ENCODE data around the gene POLR2B.
"Not testable (repeated sequence)": the region's sequence is repeated elsewhere in the genome, so short reads cannot be mapped to it uniquely, and the experiment has no call there.

The POLR2B gene

GRCh38 chr4:56978750-56979303 lies at the start of gene POLR2B:
Gene POLR2B (plus strand): TSS chr4:56978896. CDS start chr4:56978986, 90 bp downstream.
- DNase-seq (ENCODE audit: low read depth in 2 of 2, low spot score in 1 of 2): peak; percentile 66 to 77

DNA sequence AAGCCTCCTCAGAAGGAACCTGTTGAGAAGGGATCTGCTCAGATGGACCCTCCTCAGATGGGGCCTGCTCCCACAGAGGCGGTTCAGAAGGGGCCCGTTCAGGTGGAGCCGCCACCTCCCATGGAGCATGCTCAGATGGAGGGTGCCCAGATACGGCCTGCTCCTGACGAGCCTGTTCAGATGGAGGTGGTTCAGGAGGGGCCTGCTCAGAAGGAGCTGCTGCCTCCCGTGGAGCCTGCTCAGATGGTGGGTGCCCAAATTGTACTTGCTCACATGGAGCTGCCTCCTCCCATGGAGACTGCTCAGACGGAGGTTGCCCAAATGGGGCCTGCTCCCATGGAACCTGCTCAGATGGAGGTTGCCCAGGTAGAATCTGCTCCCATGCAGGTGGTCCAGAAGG lies 48.1 kb upstream of the POLR2B start:
- DNase-seq (ENCODE audit: low read depth in 2 of 2, low spot score in 1 of 2): no peak

DNA sequence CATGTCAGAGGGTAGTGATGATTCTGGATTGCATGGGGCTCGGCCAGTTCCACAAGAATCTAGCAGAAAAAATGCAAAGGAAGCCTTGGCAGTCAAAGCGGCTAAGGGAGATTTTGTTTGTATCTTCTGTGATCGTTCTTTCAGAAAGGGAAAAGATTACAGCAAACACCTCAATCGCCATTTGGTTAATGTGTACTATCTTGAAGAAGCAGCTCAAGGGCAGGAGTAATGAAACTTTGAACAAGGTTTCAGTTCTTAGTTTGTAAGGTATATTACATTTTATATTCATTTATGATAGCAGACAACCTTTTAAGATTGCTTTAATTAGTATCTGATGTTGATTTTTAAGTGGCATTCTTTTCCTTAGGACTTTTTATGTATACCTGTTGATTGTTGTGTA lies 46.8 kb upstream of the POLR2B start:
- DNase-seq (ENCODE audit: low read depth in 2 of 2, low spot score in 1 of 2): no peak

DNA sequence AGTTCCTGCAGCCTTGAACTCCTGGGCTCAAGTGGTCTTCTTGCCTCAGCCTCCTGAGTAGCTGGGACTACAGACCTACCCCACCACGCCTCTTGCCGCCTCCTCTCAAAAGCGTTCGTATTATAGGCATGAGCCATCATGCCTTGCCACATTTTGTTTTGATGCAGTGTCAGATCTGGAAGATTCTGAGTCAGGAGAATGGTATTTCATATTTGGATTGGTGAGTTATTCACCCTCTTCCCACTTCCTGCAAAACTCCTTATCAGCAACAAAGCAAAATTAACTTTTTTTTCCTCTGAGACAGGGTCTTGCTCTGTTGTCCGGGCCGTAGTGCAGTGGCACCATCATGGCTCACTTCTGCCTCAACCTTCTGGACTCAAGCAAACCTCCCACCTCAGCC lies 41.4 kb upstream of the POLR2B start:
- no peak for DNase-seq (ENCODE audit: low read depth in 2 of 2, low spot score in 1 of 2)

- not testable (repeated sequence) for DNase-seq (ENCODE audit: low read depth in 2 of 2, low spot score in 1 of 2)
These were observed 38.9 kb upstream of the POLR2B start for GRCh38 chr4:56939826-56940225.

DNA sequence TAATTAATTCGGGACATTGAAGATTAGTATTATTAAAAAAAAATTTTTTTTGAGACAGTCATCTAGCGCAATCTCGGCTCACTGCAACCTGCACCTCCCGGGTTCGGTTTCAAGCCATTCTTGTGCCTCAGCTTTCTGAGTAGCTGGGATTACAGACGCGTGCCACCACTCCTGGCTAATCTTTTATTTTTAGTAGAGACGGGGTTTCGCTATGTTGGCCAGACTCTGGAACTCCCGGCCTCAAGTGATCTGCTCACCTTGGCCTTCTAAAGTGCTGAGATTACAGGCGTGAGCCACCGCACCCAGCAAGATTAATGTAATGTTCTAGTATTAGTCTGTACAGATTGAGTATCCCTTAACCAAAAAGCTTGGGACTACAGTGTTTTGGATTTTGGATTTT lies 38.3 kb upstream of the POLR2B start:
- DNase-seq (ENCODE audit: low read depth in 2 of 2, low spot score in 1 of 2): no peak

GRCh38 chr4:56940971-56941370 lies 37.7 kb upstream of the POLR2B start:
- no peak for DNase-seq (ENCODE audit: low read depth in 2 of 2, low spot score in 1 of 2)

- DNase-seq (ENCODE audit: low read depth in 2 of 2, low spot score in 1 of 2): no peak
These were observed 37.3 kb upstream of the POLR2B start for GRCh38 chr4:56941403-56941802.

DNA sequence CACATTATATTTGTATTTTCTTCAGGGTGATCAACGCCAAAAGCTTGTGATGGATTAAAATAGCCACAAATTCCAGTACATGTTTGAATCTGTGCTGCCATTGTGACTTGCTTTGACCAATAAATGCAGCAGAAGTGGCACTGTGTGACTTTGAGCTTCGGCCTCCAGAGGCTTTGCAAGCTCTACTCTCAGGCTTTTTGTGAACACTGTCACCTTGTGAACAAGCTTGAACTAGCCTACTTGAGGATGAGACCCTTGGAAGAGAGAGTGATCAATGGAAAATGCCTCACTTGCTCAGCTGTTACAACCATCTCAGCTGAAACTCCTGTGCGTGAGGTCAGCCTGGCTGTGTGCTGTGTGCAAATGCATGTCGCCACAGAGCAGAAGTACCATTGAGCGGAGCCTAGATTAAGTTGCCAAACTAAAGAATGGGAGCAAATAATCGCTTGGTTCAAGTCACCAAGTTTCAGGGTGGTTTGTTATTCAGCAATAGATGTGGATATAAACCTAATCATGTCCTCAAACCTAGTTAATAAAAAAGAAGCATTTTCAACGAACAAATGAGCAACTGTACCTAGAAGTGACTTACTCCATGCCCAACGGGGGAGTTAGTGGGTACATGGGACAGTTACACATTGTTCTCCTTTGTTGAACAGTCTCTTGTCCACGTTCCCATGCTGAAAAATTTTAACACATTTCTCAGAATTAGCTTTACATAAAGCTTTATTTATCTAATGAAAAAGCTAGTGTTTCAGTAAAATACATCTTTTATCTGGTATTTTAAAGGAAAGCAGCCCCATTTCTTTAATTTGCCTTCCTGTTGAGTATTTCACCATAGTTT lies 24.8 kb upstream of the POLR2B start:
- no peak for DNase-seq (ENCODE audit: low read depth in 2 of 2, low spot score in 1 of 2)

- DNase-seq (ENCODE audit: low read depth in 2 of 2, low spot score in 1 of 2): no peak
These were observed 20.6 kb upstream of the POLR2B start for GRCh38 chr4:56958111-56958517.

- DNase-seq (ENCODE audit: low read depth in 2 of 2, low spot score in 1 of 2): no peak
These were observed 19.6 kb upstream of the POLR2B start for GRCh38 chr4:56959100-56959499.

DNA sequence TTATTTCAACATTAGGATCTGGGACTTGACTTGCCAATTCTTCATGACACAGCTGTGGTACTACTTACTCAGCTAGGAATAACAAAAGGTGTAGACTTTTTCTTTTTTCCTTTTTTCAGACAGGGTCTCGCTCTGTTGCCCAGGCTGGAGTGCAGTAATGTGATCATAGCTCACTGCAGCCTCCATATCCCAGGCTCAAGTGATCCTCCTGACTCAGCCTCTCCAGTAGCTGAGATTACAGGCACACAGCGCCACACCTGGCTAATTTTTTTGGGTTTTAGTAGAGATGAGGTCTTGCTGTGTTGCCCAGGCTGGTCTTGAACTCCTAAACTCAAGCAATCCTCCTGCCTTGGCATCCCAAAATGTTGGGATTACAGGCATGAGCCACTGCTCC lies 17.6 kb upstream of the POLR2B start:
- DNase-seq (ENCODE audit: low read depth in 2 of 2, low spot score in 1 of 2): no peak

- DNase-seq (ENCODE audit: low read depth in 2 of 2, low spot score in 1 of 2): no peak
These were observed 7.3 kb upstream of the POLR2B start for GRCh38 chr4:56971383-56971782.

DNA sequence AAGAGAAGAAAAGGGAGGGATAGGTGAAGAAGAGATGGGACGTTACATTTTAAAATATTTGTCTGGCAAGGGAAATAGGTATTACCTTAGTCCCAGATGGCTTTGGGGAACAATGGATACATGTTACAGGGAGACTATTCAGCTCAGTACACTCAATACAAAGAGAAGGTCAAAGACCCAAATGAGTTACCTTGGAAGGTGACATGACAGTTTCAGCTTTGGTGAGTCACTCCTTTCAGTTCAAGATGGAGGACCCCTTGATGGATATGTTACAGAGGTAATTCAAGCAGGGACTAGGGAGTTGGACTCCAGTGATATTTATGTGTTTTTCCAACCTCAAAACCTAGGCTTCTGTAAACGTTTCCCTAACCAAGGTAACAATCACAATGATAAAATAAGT lies 6.3 kb upstream of the POLR2B start:
- no peak for DNase-seq (ENCODE audit: low read depth in 2 of 2, low spot score in 1 of 2)

DNA sequence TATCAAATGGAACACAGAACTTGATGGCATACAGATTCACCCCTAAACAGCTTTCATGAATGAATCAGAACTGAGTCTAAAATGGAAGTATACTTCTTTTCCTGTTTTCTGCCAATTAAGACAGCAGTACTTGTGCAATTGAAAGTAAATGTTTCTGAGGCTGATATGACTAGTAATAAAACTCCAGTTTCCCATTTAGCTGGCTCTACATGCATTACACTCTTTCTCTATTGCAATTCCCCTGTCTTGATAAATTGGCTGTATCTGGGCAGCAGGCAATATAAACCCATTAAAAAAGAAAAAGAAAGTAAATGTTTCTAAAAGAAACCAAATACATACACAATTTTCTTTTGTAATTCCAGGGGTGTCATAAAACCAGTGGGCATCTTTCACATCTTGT lies 5.9 kb upstream of the POLR2B start:
- no peak for DNase-seq (ENCODE audit: low read depth in 2 of 2, low spot score in 1 of 2)

DNA sequence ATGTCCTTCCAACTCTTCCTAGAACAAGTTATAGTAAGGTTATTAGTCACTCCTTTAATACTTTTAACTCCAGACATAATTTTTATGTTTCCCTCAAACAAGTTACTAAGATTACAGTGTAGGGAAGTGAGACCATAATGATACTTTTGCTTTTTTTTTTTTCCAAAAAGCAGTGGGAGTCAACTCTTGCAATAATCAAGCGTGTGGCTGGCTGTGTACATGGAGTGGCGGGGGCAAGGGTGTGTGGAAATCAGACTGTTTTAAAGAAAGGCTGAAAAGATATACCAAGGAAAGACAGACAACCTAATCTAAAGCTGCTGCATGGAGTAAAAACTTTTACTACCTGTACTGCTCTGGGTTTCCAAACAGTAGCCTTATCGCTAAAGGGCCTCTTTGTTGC lies 5.4 kb upstream of the POLR2B start:
- DNase-seq (ENCODE audit: low read depth in 2 of 2, low spot score in 1 of 2): no peak

GRCh38 chr4:56976283-56976836 lies 2.3 kb upstream of the POLR2B start:
- DNase-seq (ENCODE audit: low read depth in 2 of 2, low spot score in 1 of 2): no peak

- no peak for DNase-seq (ENCODE audit: low read depth in 2 of 2, low spot score in 1 of 2)
These were observed 1.8 kb upstream of the POLR2B start for GRCh38 chr4:56976837-56977320.

GRCh38 chr4:56977321-56978012 lies 1.2 kb upstream of the POLR2B start, which contains the start of gene NOA1:
Gene NOA1 (minus strand): TSS chr4:56977606. CDS start chr4:56977585, 21 bp downstream.
- peak; percentile 94 to 96 for DNase-seq (ENCODE audit: low read depth in 2 of 2, low spot score in 1 of 2)

DNA sequence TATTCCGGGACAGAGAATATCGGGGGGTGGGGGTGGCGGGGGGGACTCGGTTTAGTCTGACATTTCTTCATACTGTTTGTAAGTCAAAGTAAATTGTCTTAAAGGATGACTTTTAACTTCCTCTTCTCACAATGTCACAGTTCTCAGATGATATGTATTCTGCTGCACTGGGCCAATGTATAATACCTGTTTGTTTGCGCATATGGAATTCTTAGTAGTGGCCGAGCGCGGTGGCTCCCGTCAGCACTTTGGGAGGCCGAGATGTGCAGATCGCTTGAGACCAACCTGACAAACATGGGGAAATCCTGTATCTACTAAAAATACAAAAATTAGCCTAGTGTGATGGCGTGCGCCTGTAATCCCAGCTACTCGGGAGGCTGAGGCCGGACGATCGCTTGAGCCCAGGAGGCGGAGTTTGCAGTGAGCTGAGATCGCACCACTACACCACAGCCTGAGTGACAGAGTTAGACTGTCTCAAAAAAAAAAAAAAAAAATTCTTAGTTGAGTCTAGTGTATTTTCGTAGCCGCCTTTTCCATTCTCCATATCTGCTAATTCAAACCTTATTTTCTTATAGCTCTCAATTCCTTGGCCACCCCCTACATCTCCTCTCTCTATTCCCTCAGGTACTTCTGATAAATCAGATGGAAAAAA lies 851 bp downstream of the POLR2B start:
- no peak for DNase-seq (ENCODE audit: low read depth in 2 of 2, low spot score in 1 of 2)

DNA sequence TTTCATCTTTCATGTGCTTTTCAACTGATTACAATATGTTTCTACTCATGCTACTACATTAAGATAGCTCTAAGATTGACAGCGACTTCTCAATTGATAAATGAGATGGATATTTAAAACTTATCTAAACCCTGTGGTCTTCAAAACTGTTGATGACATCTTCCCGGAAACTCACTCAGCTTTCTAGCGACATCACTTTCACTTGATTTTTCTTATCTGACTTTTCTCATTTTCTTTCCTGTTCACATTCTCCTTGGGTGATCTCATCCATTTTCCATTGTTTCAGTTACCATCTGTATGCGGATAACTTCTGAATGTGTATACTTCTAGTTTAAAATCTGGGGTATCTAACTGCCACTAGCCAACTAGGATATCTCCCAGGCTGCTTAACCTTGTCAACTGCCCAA lies 3.1 kb downstream of the POLR2B start:
- no peak for DNase-seq (ENCODE audit: low read depth in 2 of 2, low spot score in 1 of 2)
